HG03521 (cell line): Measurements from ENCODE around the gene TYR.
"Not testable (repeated sequence)": the region's sequence is repeated elsewhere in the genome, so short reads cannot be mapped to it uniquely, and the experiment has no call there.

Experiments
- ATAC-seq: cut with Tn5 transposase; IDR thresholded peaks from one replicate; pipeline ENCODE4 v1.9.1; 2021; ENCODE audit warnings: mild to moderate bottlenecking, moderate library complexity; ENCODE audit not compliant: unreplicated experiment

Gene TYR

DNA sequence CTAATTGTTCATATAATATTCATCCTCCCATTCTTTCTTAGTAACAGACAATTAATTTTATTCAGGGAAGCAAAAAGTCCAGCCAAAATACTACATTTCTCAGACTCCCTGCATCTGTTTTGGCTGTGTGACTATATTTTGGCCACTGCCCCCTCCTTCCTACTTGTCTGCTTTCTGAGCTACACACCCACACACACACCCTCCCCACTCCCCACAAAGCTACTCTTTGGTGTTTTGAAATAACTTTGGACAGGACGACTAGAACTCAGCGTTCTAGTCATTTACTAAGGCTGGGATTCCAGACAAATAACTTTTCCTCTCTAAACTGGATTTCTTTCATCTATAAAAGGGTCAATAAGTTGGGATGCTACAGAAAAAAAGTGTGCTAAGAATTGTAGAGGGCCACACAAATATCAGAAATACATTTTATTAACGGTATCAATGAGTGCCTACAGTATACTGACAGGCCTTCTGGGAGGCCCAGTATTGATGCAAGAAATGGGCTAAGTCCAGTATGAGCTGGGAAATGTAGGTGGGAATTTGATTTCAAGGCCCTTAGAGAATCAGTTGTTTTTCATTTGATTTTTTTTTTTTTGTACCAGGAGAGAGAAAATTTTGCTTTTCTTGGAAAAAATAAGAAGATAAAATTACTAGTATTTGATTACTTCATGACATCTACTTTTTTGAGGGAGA, 165.4 kb downstream of the TYR start:
- not testable (repeated sequence) for ATAC-seq
